ENCODE results near the gene LRP10.

The LRP10 gene

DNA sequence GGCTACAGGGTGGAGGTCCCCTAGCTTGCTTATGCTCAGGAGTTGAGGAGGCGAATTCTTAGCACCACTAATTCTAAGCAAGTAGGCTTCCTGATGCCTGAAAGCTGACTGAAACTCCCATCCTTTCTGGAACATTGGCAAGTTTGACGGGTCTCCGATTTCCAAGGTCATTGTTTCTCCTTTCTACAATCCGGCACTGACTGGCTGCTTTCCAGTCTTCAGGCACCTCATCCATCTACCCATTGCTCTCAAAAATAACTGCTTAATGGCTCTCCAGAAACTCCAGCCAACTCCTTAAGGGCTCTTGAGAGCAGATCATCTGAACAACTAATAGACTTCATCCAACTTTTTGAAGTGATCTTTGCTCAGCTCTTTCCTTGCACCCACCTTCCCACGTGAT lies 24.8 kb downstream of the LRP10 start:
- Histone ChIP-seq H3K9me2 (replicated peaks; ENCODE audit: insufficient read depth, low read length) (no peaks in the 10 kb centered on the region), H3K27me3 (ENCODE audit: low read length) (no peaks in the 10 kb centered on the region), H3K9ac (ENCODE audit: low read length) (no peak overlapping the region), H2AFZ (ENCODE audit: low read depth, low read length, severe bottlenecking) (no peak overlapping the region), H3K36me3 (ENCODE audit: low read length) (peaks cover under 1% of the 10 kb centered on the region; the same call in 1 of the 2 replicates), H4K20me1 (ENCODE audit: low read depth, low read length) (no peaks in the 10 kb centered on the region), H3F3A (ENCODE audit: insufficient read depth) (0 out of 2 replicates have a peak, but pooled peaks cover 6% of the 10 kb centered on the region), H3K79me2 (ENCODE audit: insufficient read depth, low read length) (no peaks in the 10 kb centered on the region), H3K4me3 (ENCODE audit: insufficient read depth, low read length, poor library complexity, severe bottlenecking) (no peak overlapping the region), H3K4me2 (ENCODE audit: low read depth, low read length, poor library complexity, severe bottlenecking) (no peak overlapping the region), H3K9me3 (ENCODE audit: insufficient read depth, low read length) (no peaks in the 10 kb centered on the region), H3K27ac (ENCODE audit: low read depth, low read length) (no peak overlapping the region)
- no peak for TF ChIP-seq EZH2phosphoT487 (conservative IDR thresholded peaks at IDR 0.05; ENCODE audit: low read length)
- TF ChIP-seq, protein P1, sequence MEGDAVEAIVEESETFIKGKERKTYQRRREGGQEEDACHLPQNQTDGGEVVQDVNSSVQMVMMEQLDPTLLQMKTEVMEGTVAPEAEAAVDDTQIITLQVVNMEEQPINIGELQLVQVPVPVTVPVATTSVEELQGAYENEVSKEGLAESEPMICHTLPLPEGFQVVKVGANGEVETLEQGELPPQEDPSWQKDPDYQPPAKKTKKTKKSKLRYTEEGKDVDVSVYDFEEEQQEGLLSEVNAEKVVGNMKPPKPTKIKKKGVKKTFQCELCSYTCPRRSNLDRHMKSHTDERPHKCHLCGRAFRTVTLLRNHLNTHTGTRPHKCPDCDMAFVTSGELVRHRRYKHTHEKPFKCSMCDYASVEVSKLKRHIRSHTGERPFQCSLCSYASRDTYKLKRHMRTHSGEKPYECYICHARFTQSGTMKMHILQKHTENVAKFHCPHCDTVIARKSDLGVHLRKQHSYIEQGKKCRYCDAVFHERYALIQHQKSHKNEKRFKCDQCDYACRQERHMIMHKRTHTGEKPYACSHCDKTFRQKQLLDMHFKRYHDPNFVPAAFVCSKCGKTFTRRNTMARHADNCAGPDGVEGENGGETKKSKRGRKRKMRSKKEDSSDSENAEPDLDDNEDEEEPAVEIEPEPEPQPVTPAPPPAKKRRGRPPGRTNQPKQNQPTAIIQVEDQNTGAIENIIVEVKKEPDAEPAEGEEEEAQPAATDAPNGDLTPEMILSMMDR (IDR thresholded peaks at IDR 0.05; ENCODE audit: insufficient read depth, low read length, poor library complexity, severe bottlenecking): no peak

DNA sequence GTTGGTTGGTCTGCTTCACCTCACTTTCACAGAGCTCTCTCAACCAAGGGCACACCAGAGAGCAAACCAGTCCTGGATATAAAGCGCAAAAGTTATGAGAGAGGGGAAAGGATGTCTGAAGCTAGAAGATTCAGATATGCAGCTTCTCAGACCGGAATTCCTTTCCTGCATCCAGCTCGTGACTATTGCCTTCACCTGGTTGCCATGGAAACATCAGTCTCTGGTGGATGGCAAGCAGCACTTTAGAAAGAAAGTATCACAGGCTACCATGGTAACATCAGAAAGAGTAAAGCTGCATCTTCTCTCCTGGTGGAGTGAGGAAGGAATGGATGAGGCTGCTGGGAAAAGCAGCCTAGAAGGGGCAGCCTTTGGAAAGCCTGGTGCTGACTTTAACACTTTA lies 25.2 kb downstream of the LRP10 start:
- Histone ChIP-seq H3K9me2 (replicated peaks; ENCODE audit: insufficient read depth, low read length) (no peaks in the 10 kb centered on the region), H3K27me3 (ENCODE audit: low read length) (no peaks in the 10 kb centered on the region), H3K27ac (ENCODE audit: low read depth, low read length) (no peak overlapping the region), H3K9ac (ENCODE audit: low read length) (no peak overlapping the region), H2AFZ (ENCODE audit: low read depth, low read length, severe bottlenecking) (no peak overlapping the region), H3K79me2 (ENCODE audit: insufficient read depth, low read length) (no peaks in the 10 kb centered on the region), H3K9me3 (ENCODE audit: insufficient read depth, low read length) (no peaks in the 10 kb centered on the region), H3K4me2 (ENCODE audit: low read depth, low read length, poor library complexity, severe bottlenecking) (no peak overlapping the region), H3K36me3 (ENCODE audit: low read length) (peaks cover 5% of the 10 kb centered on the region; the same call in 1 of the 2 replicates), H3K4me3 (ENCODE audit: insufficient read depth, low read length, poor library complexity, severe bottlenecking) (no peak overlapping the region), H4K20me1 (ENCODE audit: low read depth, low read length) (no peaks in the 10 kb centered on the region), H3F3A (ENCODE audit: insufficient read depth) (0 out of 2 replicates have a peak, but pooled peaks cover 8% of the 10 kb centered on the region)
- no peak for TF ChIP-seq EZH2phosphoT487 (conservative IDR thresholded peaks at IDR 0.05; ENCODE audit: low read length)
- TF ChIP-seq, protein P1 (IDR thresholded peaks at IDR 0.05; ENCODE audit: insufficient read depth, low read length, poor library complexity, severe bottlenecking): no peak

DNA sequence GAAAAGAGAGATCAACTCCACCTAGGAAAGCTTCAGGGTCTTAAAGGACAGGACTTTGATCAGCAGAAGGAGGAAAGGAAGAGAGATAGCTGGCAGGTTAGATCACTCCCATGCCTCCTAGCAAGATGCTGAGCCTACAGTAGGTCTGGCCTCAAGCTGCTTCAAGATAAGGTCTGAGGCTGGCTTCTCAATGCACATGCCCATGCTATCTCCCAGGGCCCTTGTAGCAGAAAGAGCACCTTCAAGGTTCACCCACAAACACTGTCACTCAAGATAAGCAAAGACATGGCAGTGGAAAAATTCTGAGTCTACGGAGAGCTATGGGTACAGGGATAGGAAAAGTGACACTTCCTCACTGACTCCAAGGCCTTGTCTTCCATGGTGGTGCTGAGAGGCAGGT lies 25.8 kb downstream of the LRP10 start:
- TF ChIP-seq, protein P1 (IDR thresholded peaks at IDR 0.05; ENCODE audit: insufficient read depth, low read length, poor library complexity, severe bottlenecking): no peak
- TF ChIP-seq EZH2phosphoT487 (conservative IDR thresholded peaks at IDR 0.05; ENCODE audit: low read length): no peak
- H3K9ac ChIP-seq (ENCODE audit: low read length): no peak overlapping the region
- no peaks in the 10 kb centered on the region for H3K9me3 ChIP-seq (ENCODE audit: insufficient read depth, low read length)

More for the DNA sequence above, 25.8 kb downstream of the LRP10 start:
- no peak overlapping the region for H2AFZ ChIP-seq (ENCODE audit: low read depth, low read length, severe bottlenecking)
- no peaks in the 10 kb centered on the region for H3K27me3 ChIP-seq (ENCODE audit: low read length)
- no peak overlapping the region for H3K27ac ChIP-seq (ENCODE audit: low read depth, low read length)
- no peaks in the 10 kb centered on the region for H3K79me2 ChIP-seq (ENCODE audit: insufficient read depth, low read length)
- no peaks in the 10 kb centered on the region for H3K9me2 ChIP-seq (replicated peaks; ENCODE audit: insufficient read depth, low read length)
- H3K4me3 ChIP-seq (ENCODE audit: insufficient read depth, low read length, poor library complexity, severe bottlenecking): no peak overlapping the region
- no peak overlapping the region for H3K4me2 ChIP-seq (ENCODE audit: low read depth, low read length, poor library complexity, severe bottlenecking)
- H4K20me1 ChIP-seq (ENCODE audit: low read depth, low read length): no peaks in the 10 kb centered on the region
- peaks cover 5% of the 10 kb centered on the region; the same call in 1 of the 2 replicates for H3K36me3 ChIP-seq (ENCODE audit: low read length)
- 0 out of 2 replicates have a peak, but pooled peaks cover 8% of the 10 kb centered on the region for H3F3A ChIP-seq (ENCODE audit: insufficient read depth)
